Esophagus (tissue), 2 donors: ENCODE results near the gene ANKRD9. TPM values are rescaled to one million over a fixed set of nuclear protein-coding genes. Genes with fewer than 3 reads are reported as not detected.
A peak's percentile ranks its signal among the peaks of the same experiment; 100 is the strongest.

ENCODE experiments used
- H3K27ac ChIP-seq, 2 donors: one replicate each; pipeline ENCODE4 v1.5.1; 2013; ENCODE audit warnings: low read depth in 2 of 2, mild to moderate bottlenecking in 2 of 2, inconsistent platforms in 1 of 2, low read length in 1 of 2, moderate library complexity in 1 of 2
- H3K27me3 ChIP-seq, 2 donors: one replicate each; pipeline ENCODE4 v1.6.1; 2013; ENCODE audit warnings: low read length in 2 of 2, control low read depth in 1 of 2, mild to moderate bottlenecking in 1 of 2; ENCODE audit not compliant: insufficient read depth in 2 of 2, control insufficient read depth in 1 of 2
- H3K36me3 ChIP-seq, 2 donors: one replicate each; pipeline ENCODE4 v1.6.1; 2013; ENCODE audit warnings: low read length in 1 of 2; ENCODE audit not compliant: control insufficient read depth in 2 of 2, insufficient read depth in 2 of 2
- H3K4me1 ChIP-seq, 2 donors: one replicate each; pipeline ENCODE4 v1.6.1; 2013; ENCODE audit warnings: low read length in 1 of 2; ENCODE audit not compliant: control insufficient read depth in 2 of 2, insufficient read depth in 2 of 2
- H3K4me3 ChIP-seq, 2 donors: one replicate each; pipeline ENCODE4 v1.5.1; 2013; ENCODE audit warnings: low read length in 2 of 2, mild to moderate bottlenecking in 2 of 2, low read depth in 1 of 2, moderate library complexity in 1 of 2
- H3K9me3 ChIP-seq, 2 donors: one replicate each; pipeline ENCODE4 v1.6.1; 2013; ENCODE audit warnings: mild to moderate bottlenecking in 2 of 2, low read depth in 1 of 2, low read length in 1 of 2, moderate library complexity in 1 of 2; ENCODE audit not compliant: control insufficient read depth in 2 of 2, insufficient read depth in 1 of 2
- WGBS, 2 donors: extraction: QIAGEN DNeasy Blood & Tissue Kit; methylation state at CpG; one replicate each; pipeline ENCODE4 v1.1.7; 2013; 5-methylcytosine and 5-hydroxymethylcytosine counted together
- polyA plus RNA-seq, 2 donors: library from polyadenylated mRNA; stranded (reverse); fragments of 200-250 nt; gene quantifications; one replicate each; pipeline ENCODE4 v1.2.3, GENCODE V29; 2013
- donor health status: healthy with polysubstance abuse.
- donor health status: Bipolar disorder and iron deficiency.

Gene ANKRD9
- polyA plus RNA-seq, 2 donors: 12.5 to 12.9 TPM

DNA sequence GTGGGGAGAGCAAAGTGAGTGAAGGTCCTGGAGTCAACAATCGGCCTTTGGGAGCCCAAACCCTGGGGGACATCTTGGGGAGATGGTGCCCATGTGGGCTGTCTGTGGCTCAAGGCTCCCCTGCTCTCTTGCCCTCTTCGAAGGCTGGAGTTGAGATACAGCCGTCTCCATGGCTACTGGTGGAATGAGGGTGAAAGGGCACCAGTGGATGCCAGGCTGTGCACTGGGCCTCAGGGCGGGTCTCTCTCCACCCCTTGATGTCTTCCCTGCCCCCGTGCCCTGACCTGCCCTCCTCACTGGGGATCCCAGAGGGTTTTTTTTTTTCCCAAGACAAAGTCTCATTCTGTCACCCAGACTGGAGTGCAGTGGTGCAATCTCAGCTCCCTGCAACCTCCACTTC lies 2.0 kb upstream of the ANKRD9 start:
- Histone ChIP-seq H3K9me3 (no peaks in the 10 kb centered on the region), H3K36me3 (peaks cover 0 to 10% of the 10 kb centered on the region in 2 donors), H3K27ac (peak overlapping the region in 1 of 2 donors; percentile 96), H3K4me3 (no peak overlapping the region), H3K27me3 (no peaks in the 10 kb centered on the region), H3K4me1 (peaks cover 0 to 26% of the 10 kb centered on the region in 2 donors)
- WGBS, 2 donors: 75 to 86% methylated on average over 5 of the region's 5 CpGs

DNA sequence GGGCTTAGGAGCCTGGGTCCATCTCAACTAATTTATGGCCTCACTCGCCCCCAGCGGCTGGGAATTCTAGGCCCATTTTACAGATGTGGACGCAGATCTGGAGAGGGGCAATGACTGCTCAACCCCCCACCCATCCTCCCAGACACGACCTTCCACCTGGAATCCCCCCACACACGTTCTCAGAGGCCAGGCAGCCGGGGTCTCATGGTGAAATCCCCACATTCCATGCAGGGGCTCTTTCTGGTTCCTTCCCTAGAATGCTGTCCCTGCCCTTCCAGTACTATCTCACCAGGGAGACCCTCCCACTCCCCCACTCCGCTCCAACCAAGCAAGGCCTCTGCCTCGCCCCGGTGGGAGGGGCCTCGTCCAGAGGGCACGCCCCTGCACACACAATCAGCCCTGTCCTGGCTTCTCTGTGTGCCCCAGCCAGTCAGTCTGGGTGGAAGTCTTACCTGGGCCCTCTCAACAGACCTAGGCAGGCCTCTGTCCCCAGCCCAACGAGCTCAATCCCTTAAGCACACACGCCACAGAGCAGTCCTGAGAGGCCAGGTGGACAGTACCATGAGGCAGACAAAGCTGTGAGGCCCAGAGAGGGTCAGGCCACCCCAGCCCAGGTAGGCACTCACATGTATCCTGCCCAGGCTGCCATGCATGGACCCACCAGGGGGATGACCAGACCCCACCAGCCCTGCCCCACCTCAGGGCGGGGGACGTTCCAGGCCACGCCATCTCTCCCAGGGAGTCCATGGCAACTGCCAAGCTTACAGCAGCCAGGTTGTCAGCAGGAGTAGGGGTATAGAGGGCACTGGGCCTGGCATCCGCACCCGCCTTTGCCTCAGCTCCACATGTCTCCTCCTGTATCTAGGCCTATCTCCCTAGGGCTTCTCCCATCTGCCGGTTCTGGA lies 1.3 kb upstream of the ANKRD9 start:
- Histone ChIP-seq H3K36me3 (peaks cover 0 to 14% of the 10 kb centered on the region in 2 donors), H3K4me1 (peaks cover 0 to 24% of the 10 kb centered on the region in 2 donors), H3K27me3 (no peaks in the 10 kb centered on the region), H3K27ac (peak overlapping the region; percentile 96), H3K4me3 (peak overlapping the region; percentile 2 to 54), H3K9me3 (no peaks in the 10 kb centered on the region)
- WGBS, 2 donors: 58 to 61% methylated on average over 19 of the region's 19 CpGs

DNA sequence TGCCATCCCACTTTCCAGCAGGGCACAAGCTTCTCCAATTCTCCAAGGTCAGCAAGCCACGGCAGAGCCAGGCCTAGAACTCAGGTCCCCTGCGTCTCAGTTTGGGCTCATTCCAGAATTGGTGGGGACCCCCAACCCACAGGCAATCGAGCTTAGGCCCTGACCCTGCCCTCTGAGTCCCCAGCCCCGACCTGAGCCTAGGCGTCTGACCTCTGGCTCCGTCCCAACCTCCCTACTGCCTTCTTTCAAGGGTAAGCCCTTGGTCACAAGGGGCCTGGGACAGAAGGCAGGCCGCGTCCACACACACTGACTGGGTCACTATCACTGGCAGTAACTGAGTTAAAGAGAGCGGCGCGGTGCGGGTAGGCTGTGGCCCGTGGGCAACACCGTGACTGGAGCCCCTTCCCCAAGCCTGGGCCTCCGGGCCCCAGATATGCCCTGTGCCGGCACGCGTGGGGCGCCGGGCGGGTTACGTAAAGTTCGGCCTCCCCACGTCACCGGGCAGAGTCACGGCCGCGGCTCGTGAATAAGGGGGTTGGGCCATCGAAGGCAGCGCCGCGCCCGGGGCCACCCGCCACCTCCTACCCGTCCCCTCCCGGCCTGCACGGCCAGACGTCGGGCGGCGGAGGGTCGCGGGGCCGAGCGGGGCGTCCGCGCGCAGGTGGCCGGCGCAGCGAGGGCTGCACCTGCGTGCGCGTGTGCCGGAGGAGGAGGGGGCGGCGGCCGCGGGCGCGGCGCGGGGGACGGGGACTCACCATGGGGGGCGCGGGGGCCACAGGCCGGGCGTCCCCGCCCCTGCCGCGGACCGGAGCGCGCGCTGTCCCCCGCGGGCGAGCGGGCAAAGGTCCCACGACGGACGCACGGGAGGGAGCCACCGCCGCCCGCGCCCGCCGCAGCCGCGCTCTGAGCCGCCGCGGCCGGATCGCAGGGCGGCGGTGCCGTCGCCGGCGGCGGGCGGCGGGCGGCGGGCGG lies 516 bp downstream of the ANKRD9 start:
- Histone ChIP-seq H3K9me3 (no peaks in the 10 kb centered on the region), H3K27ac (peak overlapping the region; percentile 86 to 94), H3K27me3 (no peaks in the 10 kb centered on the region), H3K4me3 (peak overlapping the region; percentile 57 to 74), H3K36me3 (peaks cover 0 to 17% of the 10 kb centered on the region in 2 donors), H3K4me1 (peaks cover 0 to 24% of the 10 kb centered on the region in 2 donors)
- WGBS, 2 donors: 5% methylated on average over 58 to 110 of the region's 110 CpGs

DNA sequence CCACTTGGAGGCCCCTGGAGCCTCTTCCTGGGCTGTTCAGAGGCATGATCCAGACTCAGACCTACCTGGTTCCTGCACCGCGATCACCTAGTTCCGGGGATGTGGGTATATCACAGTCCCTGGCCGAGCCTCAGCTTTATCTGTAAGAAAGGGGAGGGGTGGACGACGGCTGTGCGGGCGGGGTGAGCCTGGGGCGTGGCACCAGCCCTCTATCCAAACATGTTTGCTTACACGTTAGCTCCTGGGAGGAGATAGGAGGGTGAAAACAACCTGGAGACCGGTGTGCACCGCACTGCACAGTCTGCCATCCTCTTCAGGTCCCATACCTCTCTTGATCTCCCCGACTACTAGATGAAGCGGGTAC lies 1.2 kb downstream of the ANKRD9 start:
- no peaks in the 10 kb centered on the region for H3K27me3 ChIP-seq
- H3K36me3 ChIP-seq: peaks cover 0 to 17% of the 10 kb centered on the region in 2 donors
- peaks cover 0 to 24% of the 10 kb centered on the region in 2 donors for H3K4me1 ChIP-seq
- H3K4me3 ChIP-seq: peak overlapping the region; percentile 57 to 74
- peak overlapping the region; percentile 86 to 94 for H3K27ac ChIP-seq
- WGBS, 2 donors: 50 to 53% methylated on average over 14 of the region's 14 CpGs
- H3K9me3 ChIP-seq: no peaks in the 10 kb centered on the region

DNA sequence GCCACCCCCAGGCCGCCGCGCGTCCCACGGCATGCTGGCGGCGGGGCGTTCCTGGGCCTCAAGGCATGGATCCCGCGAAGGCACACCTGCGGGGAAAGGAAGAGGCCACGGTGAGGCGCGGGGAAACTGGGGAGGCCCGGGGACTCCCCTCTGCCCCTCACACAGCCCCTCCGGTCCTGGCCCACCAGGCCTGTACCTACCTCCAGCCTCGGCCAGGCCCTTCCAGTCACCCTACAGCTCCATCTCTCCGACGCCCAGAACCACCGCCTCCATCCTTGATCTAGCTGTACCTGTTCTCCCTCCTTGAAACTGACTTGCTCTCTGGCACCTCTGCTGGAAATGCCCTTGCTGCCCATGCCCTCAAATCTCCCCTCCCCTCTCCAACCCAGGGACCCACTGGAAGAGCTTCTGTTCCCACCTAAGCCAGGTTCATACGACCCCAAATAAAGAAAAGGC lies 1.7 kb downstream of the ANKRD9 start:
- Histone ChIP-seq H3K9me3 (no peaks in the 10 kb centered on the region), H3K27me3 (no peaks in the 10 kb centered on the region), H3K27ac (peak overlapping the region; percentile 86 to 94), H3K4me1 (peaks cover 0 to 24% of the 10 kb centered on the region in 2 donors), H3K4me3 (peak overlapping the region in 1 of 2 donors; percentile 74), H3K36me3 (peaks cover 0 to 17% of the 10 kb centered on the region in 2 donors)
- 89 to 92% methylated on average over 16 to 21 of the region's 21 CpGs for WGBS, 2 donors

DNA sequence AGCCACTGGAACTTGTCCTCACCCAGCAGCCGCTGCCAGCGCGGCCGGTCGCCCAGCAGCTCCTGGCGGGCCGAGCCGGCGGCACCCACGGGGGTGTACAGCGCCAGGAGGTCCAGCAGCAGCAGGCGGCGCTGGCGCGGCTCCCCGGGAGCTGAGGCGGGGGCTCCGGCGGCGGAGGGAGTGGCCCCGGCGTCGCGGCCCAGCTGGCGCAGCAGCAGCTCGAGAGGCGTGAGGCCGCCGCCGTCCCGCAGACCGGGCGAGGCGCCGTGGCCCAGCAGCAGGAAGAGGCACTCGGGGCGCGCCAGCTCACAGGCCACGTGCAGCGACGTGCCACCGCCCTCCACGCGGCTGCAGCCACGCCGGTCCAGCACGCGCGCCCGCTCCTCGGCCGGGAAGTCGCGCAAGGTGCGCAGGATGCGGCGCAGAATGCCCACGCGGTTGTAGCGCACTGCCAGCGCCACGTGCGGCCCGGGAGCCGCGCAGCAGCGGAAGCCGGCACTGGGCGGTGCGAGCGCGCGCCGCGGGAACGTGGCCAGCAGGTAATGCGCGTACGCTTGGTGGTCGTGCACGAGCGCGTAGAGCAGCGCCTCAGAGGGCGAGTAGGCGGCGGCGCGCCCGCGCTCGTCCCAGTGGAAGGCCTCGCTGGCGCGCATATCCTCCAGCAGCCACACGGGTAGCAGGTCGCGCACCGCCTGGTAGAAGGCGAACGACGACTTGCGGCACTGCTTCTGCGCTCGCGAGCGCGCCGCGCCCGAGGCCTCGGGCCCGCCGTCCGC lies 2.3 kb downstream of the ANKRD9 start:
- Histone ChIP-seq H3K9me3 (no peaks in the 10 kb centered on the region), H3K36me3 (peaks cover 0 to 17% of the 10 kb centered on the region in 2 donors), H3K4me1 (peaks cover 0 to 24% of the 10 kb centered on the region in 2 donors), H3K27ac (peak overlapping the region in 1 of 2 donors; percentile 94), H3K4me3 (no peak overlapping the region), H3K27me3 (no peaks in the 10 kb centered on the region)
- 87 to 88% methylated on average over 112 to 115 of the region's 115 CpGs for WGBS, 2 donors

DNA sequence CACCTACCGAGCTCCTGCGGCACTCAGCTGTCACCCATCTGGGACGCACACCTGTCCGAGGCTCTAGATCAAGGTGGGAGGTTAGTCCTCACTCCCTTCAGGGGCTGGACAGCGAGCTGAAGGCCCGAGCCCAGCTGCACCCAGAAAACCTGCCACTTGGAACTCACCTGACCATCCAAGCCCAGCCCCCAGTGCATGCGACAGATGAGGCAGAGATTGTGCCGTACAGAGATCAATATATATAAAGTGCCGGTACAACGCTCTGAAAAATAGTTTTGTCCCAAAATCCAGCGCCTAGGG lies 3.0 kb downstream of the ANKRD9 start:
- WGBS, 2 donors: 92 to 93% methylated on average over 11 of the region's 11 CpGs
- Histone ChIP-seq H3K27me3 (no peaks in the 10 kb centered on the region), H3K9me3 (no peaks in the 10 kb centered on the region), H3K36me3 (peaks cover 0 to 17% of the 10 kb centered on the region in 2 donors), H3K27ac (no peak overlapping the region), H3K4me1 (peaks cover 0 to 24% of the 10 kb centered on the region in 2 donors), H3K4me3 (no peak overlapping the region)

DNA sequence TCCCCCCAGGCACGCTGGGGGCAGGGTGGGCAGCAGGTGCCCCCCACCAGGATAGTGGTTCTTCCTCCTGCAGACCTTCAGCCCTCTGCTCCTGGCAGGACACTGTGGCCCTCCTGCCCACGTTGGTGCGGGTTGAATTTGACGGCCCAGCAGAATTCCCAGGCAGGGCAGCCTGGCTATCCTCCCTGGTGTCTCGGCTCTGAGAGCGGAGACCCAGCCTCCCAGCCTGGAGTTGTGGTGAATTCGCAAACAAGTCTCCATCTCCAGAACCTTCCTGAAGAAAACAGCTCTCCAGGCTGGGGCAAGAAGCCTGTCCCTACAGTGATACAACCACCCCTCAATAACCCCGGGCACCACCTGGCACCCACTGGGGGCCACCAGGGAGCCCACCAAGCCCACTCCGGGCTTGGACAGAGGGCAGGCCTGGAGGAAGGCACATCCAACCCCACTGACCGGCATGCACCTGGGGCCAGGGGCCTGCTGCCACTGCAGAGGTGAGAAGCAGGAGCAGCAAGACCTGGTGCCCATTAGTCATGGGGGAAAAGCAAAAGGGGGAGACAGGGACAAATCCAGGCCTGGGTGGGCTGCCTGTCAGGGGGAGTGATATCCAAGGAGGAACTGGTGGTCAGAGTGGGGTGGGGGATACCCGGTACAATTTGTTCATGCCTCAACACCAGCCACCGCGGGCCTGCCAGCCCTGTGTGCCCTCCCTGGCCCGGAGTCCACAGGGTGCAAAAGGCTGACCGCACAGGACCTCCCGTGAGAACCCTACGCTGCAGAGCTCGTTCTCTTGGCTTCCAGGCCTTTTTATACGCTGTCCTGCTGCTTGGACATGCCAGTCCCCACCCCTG lies 3.6 kb downstream of the ANKRD9 start:
- H3K9me3 ChIP-seq: no peaks in the 10 kb centered on the region
- no peaks in the 10 kb centered on the region for H3K27me3 ChIP-seq
- peaks cover 0 to 17% of the 10 kb centered on the region in 2 donors for H3K36me3 ChIP-seq
- 90 to 92% methylated on average over 19 of the region's 19 CpGs for WGBS, 2 donors
- no peak overlapping the region for H3K4me3 ChIP-seq
- peaks cover 0 to 18% of the 10 kb centered on the region in 2 donors for H3K4me1 ChIP-seq
- H3K27ac ChIP-seq: no peak overlapping the region
